Gastroesophageal sphincter (tissue), 3 donors: Measurements from ENCODE around the gene CDKN2B.

Source experiments
- EP300 ChIP-seq: sonication (generic); formaldehyde crosslinking; IDR thresholded peaks from one replicate; pipeline ENCODE4 v1.6.1; 2017; ENCODE audit warnings: antibody characterized with exemption, mild to moderate bottlenecking
- TF ChIP-seq, protein P1 (sequence below), 4 experiments: fragments of 200-600 bp in 2 of 4; fragments of 450-650 bp in 2 of 4; sonication (generic) in 1 of 4; IDR thresholded peaks; one replicate each; pipeline ENCODE4 v1.5.1; 2017 to 2019; ENCODE audit warnings: antibody characterized with exemption in 4 of 4, mild to moderate bottlenecking in 2 of 4, moderate library complexity in 2 of 4

DNA sequence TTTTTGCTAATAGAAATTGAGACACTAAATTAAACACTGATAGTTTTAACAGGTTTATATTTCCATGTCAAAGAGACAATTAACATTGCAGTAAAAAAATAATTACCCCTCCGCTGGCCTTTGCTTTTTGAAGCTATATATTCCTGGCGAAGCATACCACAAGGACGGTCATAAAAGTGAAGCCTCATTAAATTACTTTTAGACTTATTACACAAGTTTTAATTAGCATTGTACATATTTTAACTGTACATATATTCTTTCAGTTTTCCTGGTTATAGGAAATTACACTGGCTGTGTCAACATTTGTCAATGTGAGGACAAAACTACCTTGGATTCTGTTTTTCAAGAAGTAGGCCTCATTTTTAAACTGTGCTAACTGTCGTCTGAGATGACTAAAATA lies 16.1 kb downstream of the CDKN2B start:
- TF ChIP-seq, protein P1, sequence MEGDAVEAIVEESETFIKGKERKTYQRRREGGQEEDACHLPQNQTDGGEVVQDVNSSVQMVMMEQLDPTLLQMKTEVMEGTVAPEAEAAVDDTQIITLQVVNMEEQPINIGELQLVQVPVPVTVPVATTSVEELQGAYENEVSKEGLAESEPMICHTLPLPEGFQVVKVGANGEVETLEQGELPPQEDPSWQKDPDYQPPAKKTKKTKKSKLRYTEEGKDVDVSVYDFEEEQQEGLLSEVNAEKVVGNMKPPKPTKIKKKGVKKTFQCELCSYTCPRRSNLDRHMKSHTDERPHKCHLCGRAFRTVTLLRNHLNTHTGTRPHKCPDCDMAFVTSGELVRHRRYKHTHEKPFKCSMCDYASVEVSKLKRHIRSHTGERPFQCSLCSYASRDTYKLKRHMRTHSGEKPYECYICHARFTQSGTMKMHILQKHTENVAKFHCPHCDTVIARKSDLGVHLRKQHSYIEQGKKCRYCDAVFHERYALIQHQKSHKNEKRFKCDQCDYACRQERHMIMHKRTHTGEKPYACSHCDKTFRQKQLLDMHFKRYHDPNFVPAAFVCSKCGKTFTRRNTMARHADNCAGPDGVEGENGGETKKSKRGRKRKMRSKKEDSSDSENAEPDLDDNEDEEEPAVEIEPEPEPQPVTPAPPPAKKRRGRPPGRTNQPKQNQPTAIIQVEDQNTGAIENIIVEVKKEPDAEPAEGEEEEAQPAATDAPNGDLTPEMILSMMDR (IDR thresholded peaks at IDR 0.05), result no peak
- no peak for TF ChIP-seq EP300
